HepG2 (cell line): ENCODE measurements around the gene SMURF1. TPM values are rescaled to one million over a fixed set of nuclear protein-coding genes. Genes with fewer than 3 reads are reported as not detected.

Experiments used
- ARNT ChIP-seq: fragments of 450-650 bp; IDR thresholded peaks from 2 replicates; pipeline ENCODE4 v1.6.1; 2017
- CERS6 ChIP-seq: sonication (generic); formaldehyde crosslinking; IDR thresholded peaks from 2 replicates; pipeline ENCODE4 v1.5.0; 2020; ENCODE audit warnings: missing genetic modification reagents
- DDIT3 ChIP-seq: sonication (generic); formaldehyde crosslinking; IDR thresholded peaks from 2 replicates; pipeline ENCODE4 v1.4.0; 2020; ENCODE audit warnings: mild to moderate bottlenecking, missing genetic modification reagents
- DNMT3B ChIP-seq: conservative IDR thresholded peaks from 2 replicates; pipeline ENCODE4 v1.6.1; 2016; ENCODE audit warnings: missing biosample characterization, control low read depth
- DZIP1 ChIP-seq: sonication (generic); formaldehyde crosslinking; IDR thresholded peaks from 2 replicates; pipeline ENCODE4 v1.5.0; 2020; ENCODE audit warnings: mild to moderate bottlenecking, missing genetic modification reagents
- EHMT2 ChIP-seq: fragments of 200-600 bp; sonication (generic); IDR thresholded peaks from 2 replicates; pipeline ENCODE4 v1.7.0; 2017; ENCODE audit warnings: antibody characterized with exemption, low read depth, low read length, borderline replicate concordance
- GPN1 ChIP-seq: sonication (generic); formaldehyde crosslinking; IDR thresholded peaks from 2 replicates; pipeline ENCODE4 v1.5.1; 2020; ENCODE audit warnings: missing genetic modification reagents, borderline replicate concordance
- HCFC1 ChIP-seq: fragments of 150-350 bp; IDR thresholded peaks from 2 replicates; pipeline ENCODE4 v1.6.1; 2014; ENCODE audit warnings: low read depth, low read length
- MYC ChIP-seq: sonication (generic); formaldehyde crosslinking; IDR thresholded peaks from 2 replicates; pipeline ENCODE4 v1.9.0; 2021; ENCODE audit warnings: missing genetic modification reagents, borderline replicate concordance
- PBX3 ChIP-seq: sonication (generic); formaldehyde crosslinking; IDR thresholded peaks from 2 replicates; pipeline ENCODE4 v1.8.1; 2023; ENCODE audit warnings: missing genetic modification reagents, inconsistent platforms, borderline replicate concordance
- PLSCR1 ChIP-seq: sonication (generic); formaldehyde crosslinking; IDR thresholded peaks from 2 replicates; pipeline ENCODE4 v1.5.0; 2020; ENCODE audit warnings: missing genetic modification reagents, mild to moderate bottlenecking, borderline replicate concordance
- TCF7 ChIP-seq: sonication (generic); IDR thresholded peaks from 2 replicates; pipeline ENCODE4 v1.6.1; 2016; ENCODE audit warnings: antibody characterized with exemption, low read depth
- ZBTB14 ChIP-seq: sonication (generic); formaldehyde crosslinking; IDR thresholded peaks from 2 replicates; pipeline ENCODE4 v1.4.0; 2020; ENCODE audit warnings: missing genetic modification reagents
- ZFX ChIP-seq: sonication (generic); formaldehyde crosslinking; IDR thresholded peaks from 2 replicates; pipeline ENCODE4 v1.4.0; 2020; ENCODE audit warnings: mild to moderate bottlenecking, low read depth, missing genetic modification reagents, moderate library complexity
- ZNF281 ChIP-seq: sonication (generic); formaldehyde crosslinking; IDR thresholded peaks from 2 replicates; pipeline ENCODE4 v1.4.0; 2020; ENCODE audit warnings: missing genetic modification reagents, borderline replicate concordance
- ZNF30 ChIP-seq: sonication (generic); formaldehyde crosslinking; IDR thresholded peaks from 2 replicates; pipeline ENCODE4 v1.5.0; 2020; ENCODE audit warnings: mild to moderate bottlenecking, missing genetic modification reagents
- ZNF549 ChIP-seq: sonication (generic); formaldehyde crosslinking; IDR thresholded peaks from 2 replicates; pipeline ENCODE4 v1.5.0; 2020; ENCODE audit warnings: missing genetic modification reagents
- ZNF792 ChIP-seq: IDR thresholded peaks from 2 replicates; pipeline ENCODE4 v1.6.1; 2016
- ZNF841 ChIP-seq: sonication (generic); formaldehyde crosslinking; IDR thresholded peaks from 2 replicates; pipeline ENCODE4 v1.8.1; 2023; ENCODE audit warnings: missing genetic modification reagents, borderline replicate concordance
- polyA plus RNA-seq, 8 experiments: library from polyadenylated mRNA; depleted of rRNA in 3 of 8; stranded (reverse) in 7 of 8; unstranded in 1 of 8; fragments of >200 nt; fragmentation: Illumina TruSeq in 4 of 8; extraction: Trizol in 4 of 8; gene quantifications; 2 replicates each; pipeline versions ENCODE4 v1.2.1 to v1.2.3, GENCODE V29; 2011 to 2016; ENCODE audit warnings: low read depth in 4 of 8, missing spikeins in 1 of 8, mixed read lengths in 1 of 8; ENCODE audit not compliant: insufficient read depth in 1 of 8
- total RNA-seq, 5 experiments: library from RNA; depleted of rRNA; stranded (reverse); fragments of >200 nt; fragmentation: Illumina TruSeq; extraction: Trizol; gene quantifications; 2 replicates each; pipeline ENCODE4 v1.2.3, GENCODE V29; 2016; ENCODE audit warnings: low read depth in 1 of 5

SMURF1 gene
- total and polyA plus RNA-seq, 2 of the 13 experiments (the other 11 are each of a cell fraction or from before 2014, with no cell fraction given): 8.3 to 11.1 TPM

- TF ChIP-seq DDIT3 (CRISPR knock-in tag): no peak
- 0 out of 2 replicates have a peak, but pooled peaks have one; percentile 63 for TF ChIP-seq ZNF792
- TF ChIP-seq DZIP1 (CRISPR knock-in tag): no peak
- TF ChIP-seq PLSCR1: no peak
- TF ChIP-seq CERS6: no peak
- no peak for TF ChIP-seq DNMT3B (CRISPR knock-in tag)
- TF ChIP-seq ZFX: no peak
- TF ChIP-seq ARNT: no peak
- TF ChIP-seq MYC (CRISPR knock-in tag): no peak
- TF ChIP-seq ZBTB14 (CRISPR knock-in tag): no peak
- TF ChIP-seq ZNF841 (CRISPR knock-in tag): no peak
- TF ChIP-seq TCF7: 0 out of 2 replicates have a peak, but pooled peaks have one; percentile 21
- TF ChIP-seq ZNF281 (CRISPR knock-in tag): no peak
- no peak for TF ChIP-seq GPN1 (CRISPR knock-in tag)
- TF ChIP-seq PBX3 (CRISPR knock-in tag): no peak
- no peak for TF ChIP-seq EHMT2
- TF ChIP-seq ZNF549: no peak
- no peak for TF ChIP-seq ZNF30 (CRISPR knock-in tag)
- no peak for TF ChIP-seq HCFC1
Measured at GRCh38 chr7:99098824-99099498, 44.9 kb downstream of the SMURF1 start (continued).
